RWPE2 (cell line): ENCODE data around the gene MAJIN.
A peak's percentile ranks its signal among the peaks of the same experiment; 100 is the strongest.

ENCODE experiments used
- ATAC-seq: fragments of 200-7000 bp; cut with Tn5 transposase; 3 replicates; pipeline ENCODE4 v1.9.1; 2021; ENCODE audit warnings: low read depth
- DNase-seq: peaks from one replicate; pipeline ENCODE4 v3.0.0-alpha.2; 2020; ENCODE audit warnings: low spot score
- H3K27ac ChIP-seq: fragments of 450-650 bp; 2 replicates; pipeline ENCODE4 v1.5.1; 2017; ENCODE audit warnings: mild to moderate bottlenecking; ENCODE audit not compliant: poor library complexity, severe bottlenecking
- H3K27me3 ChIP-seq: fragments of 250-450 bp; sonication (Bioruptor Pico); 2 replicates; pipeline ENCODE4 v1.5.1; 2021; ENCODE audit warnings: mild to moderate bottlenecking, moderate library complexity; ENCODE audit not compliant: insufficient read depth, poor library complexity, severe bottlenecking
- H3K36me3 ChIP-seq: fragments of 250-450 bp; sonication (Bioruptor Pico); 2 replicates; pipeline ENCODE4 v1.5.1; 2020; ENCODE audit warnings: low read depth, mild to moderate bottlenecking, moderate library complexity
- H3K4me1 ChIP-seq: fragments of 250-450 bp; sonication (Bioruptor Pico); 2 replicates; pipeline ENCODE4 v1.5.1; 2021; ENCODE audit warnings: mild to moderate bottlenecking, moderate library complexity; ENCODE audit not compliant: insufficient read depth, poor library complexity, severe bottlenecking
- H3K4me3 ChIP-seq: fragments of 250-450 bp; sonication (Bioruptor Pico); 2 replicates; pipeline ENCODE4 v1.5.1; 2021; ENCODE audit warnings: mild to moderate bottlenecking, moderate library complexity; ENCODE audit not compliant: severe bottlenecking
- H3K9me3 ChIP-seq: fragments of 250-450 bp; sonication (Bioruptor Pico); 2 replicates; pipeline ENCODE4 v1.5.1; 2021; ENCODE audit warnings: mild to moderate bottlenecking, moderate library complexity; ENCODE audit not compliant: severe bottlenecking
- TF ChIP-seq, protein P1 (sequence below): fragments of 450-650 bp; IDR thresholded peaks from one replicate; pipeline ENCODE4 v1.5.1; 2017; ENCODE audit warnings: mild to moderate bottlenecking, moderate library complexity; ENCODE audit not compliant: poor library complexity, severe bottlenecking

Gene MAJIN

GRCh38 chr11:65016705-65017104 lies 44.8 kb upstream of the MAJIN start:
- DNase-seq (no peak), ATAC-seq (no peak)
- TF ChIP-seq, protein P1, sequence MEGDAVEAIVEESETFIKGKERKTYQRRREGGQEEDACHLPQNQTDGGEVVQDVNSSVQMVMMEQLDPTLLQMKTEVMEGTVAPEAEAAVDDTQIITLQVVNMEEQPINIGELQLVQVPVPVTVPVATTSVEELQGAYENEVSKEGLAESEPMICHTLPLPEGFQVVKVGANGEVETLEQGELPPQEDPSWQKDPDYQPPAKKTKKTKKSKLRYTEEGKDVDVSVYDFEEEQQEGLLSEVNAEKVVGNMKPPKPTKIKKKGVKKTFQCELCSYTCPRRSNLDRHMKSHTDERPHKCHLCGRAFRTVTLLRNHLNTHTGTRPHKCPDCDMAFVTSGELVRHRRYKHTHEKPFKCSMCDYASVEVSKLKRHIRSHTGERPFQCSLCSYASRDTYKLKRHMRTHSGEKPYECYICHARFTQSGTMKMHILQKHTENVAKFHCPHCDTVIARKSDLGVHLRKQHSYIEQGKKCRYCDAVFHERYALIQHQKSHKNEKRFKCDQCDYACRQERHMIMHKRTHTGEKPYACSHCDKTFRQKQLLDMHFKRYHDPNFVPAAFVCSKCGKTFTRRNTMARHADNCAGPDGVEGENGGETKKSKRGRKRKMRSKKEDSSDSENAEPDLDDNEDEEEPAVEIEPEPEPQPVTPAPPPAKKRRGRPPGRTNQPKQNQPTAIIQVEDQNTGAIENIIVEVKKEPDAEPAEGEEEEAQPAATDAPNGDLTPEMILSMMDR = no peak
- H3K4me1 ChIP-seq = peaks cover 5% of the 10 kb centered on the region
- no peaks in the 10 kb centered on the region for H3K27me3 ChIP-seq
- H3K36me3 ChIP-seq = peaks cover 17% of the 10 kb centered on the region
- no peak overlapping the region for H3K27ac ChIP-seq
- no peaks in the 10 kb centered on the region for H3K9me3 ChIP-seq
- no peak overlapping the region for H3K4me3 ChIP-seq

DNA sequence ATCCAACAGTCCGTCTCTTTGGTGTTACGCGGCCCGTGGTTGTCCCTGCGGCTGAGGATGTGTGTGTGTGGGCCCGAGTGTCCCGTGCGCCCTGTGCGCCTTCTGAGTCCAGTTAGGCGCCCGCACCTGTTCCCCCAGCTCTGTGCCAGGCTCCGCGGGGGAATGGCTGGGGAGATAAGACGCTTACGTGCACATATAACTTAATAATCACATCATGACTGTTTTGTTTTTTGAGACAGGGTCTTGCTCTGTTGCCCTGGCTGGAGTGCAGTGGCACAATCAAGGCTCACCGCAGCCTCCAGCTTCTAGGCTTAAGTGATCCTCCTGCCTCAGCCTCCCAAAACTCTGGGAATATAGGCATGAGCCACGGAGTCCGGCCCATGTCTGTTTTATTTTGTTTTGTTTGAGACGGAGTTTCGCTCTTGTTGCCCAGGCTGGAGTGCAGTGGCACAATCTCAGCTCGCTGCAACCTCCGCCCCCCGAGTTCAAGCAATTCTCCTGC lies 42.9 kb upstream of the MAJIN start:
- Histone ChIP-seq H3K36me3 (peaks cover 8% of the 10 kb centered on the region), H3K27ac (peak overlapping the region; percentile 88), H3K4me3 (peak overlapping the region; percentile 80), H3K9me3 (no peaks in the 10 kb centered on the region), H3K4me1 (peaks cover 5% of the 10 kb centered on the region), H3K27me3 (no peaks in the 10 kb centered on the region)
- no peak for DNase-seq
- peak; percentile 18 for ATAC-seq
- TF ChIP-seq, protein P1 = no peak

DNA sequence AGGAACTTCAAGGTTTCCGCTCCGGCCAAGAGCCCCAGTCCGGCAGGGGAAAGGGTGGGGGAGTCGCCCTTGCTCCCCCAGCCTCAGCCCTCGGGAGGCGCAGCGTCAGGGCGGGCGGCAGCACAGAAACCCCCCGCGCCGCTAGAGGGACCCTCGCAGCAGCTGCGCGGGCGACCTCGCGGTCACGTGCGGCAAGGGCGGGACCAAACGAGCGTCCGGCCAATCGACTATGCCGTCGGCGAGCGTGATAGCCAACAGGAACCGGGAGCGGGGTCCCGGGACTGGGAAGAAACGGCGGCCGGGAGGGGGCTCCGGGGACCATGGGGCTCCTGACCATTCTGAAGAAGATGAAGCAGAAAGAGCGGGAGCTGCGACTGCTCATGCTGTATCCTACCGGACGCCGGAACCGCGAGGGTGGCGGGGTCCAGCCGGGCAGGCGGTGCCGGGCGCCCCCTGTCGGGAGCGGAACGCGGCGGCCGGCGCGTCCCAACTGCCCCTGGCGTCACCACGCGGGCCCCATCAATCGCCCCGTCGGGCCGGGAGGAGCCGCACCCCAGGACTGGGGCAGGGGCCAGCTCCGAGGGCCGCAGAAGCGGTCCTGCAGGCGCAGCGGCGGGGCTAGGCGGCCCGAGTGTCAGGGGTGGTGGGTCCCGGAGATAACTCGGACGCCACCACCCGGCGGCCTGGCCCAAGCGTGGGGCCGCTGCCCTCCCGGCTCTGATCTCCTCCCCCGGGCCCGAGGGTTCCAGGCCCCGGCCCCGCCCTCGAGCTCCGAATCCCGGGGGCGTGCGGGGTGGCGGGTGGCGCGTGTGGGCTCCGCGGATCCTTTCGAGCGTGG lies 42.2 kb upstream of the MAJIN start, which contains the start of gene ARL2:
Gene ARL2 (plus strand): TSS at position 273 of the 838 bp plus-strand sequence. CDS start 48 bp downstream, at position 321.
- Histone ChIP-seq H3K9me3 (no peaks in the 10 kb centered on the region), H3K27me3 (no peaks in the 10 kb centered on the region), H3K4me3 (peak within 1 kb of the TSS; percentile 80), H3K4me1 (peaks cover 5% of the 10 kb centered on the region), H3K36me3 (peaks cover 8% of the 10 kb centered on the region), H3K27ac (peak within 1 kb of the TSS; percentile 88)
- TF ChIP-seq, protein P1 = peak; percentile 95
- ATAC-seq (peak; percentile 80), DNase-seq (peak; percentile 92)

- H3K27me3 ChIP-seq = no peaks in the 10 kb centered on the region
- H3K27ac ChIP-seq = peak overlapping the region; percentile 88
- H3K4me1 ChIP-seq = peaks cover 5% of the 10 kb centered on the region
- H3K36me3 ChIP-seq = peaks cover 8% of the 10 kb centered on the region
- H3K4me3 ChIP-seq = peak overlapping the region; percentile 80
- DNase-seq = no peak
- TF ChIP-seq, protein P1 = no peak
- no peaks in the 10 kb centered on the region for H3K9me3 ChIP-seq
- peak; percentile 78 for ATAC-seq
Observed at GRCh38 chr11:65013130-65013887, 41.4 kb upstream of the MAJIN start.
